ENCODE results near the gene SHISAL2A. TPM values are rescaled to one million over a fixed set of nuclear protein-coding genes. Genes with fewer than 3 reads are reported as not detected.

Gene SHISAL2A
- total RNA-seq, 1 donor from 2014 or later: not detected

GRCh38 chr1:52600533-52601179 lies 32.3 kb upstream of the SHISAL2A start:
- no peak overlapping the region for H3K27ac Mint-ChIP-seq (ENCODE audit: unreplicated experiment)
- H3K36me3 Mint-ChIP-seq (ENCODE audit: low read depth, unreplicated experiment): no peaks in the 10 kb centered on the region
- Histone ChIP-seq H3K27ac (ENCODE audit: low read depth, low read length) (no peak overlapping the region), H2AFZ (ENCODE audit: low read depth, low read length) (no peak overlapping the region), H3K27me3 (ENCODE audit: insufficient read depth, low read length) (no peaks in the 10 kb centered on the region), H3K9ac (ENCODE audit: low read length) (no peak overlapping the region), H3K79me2 (ENCODE audit: insufficient read depth, low read length) (peaks cover 3% of the 10 kb centered on the region), H3K4me1 (ENCODE audit: insufficient read depth, low read length) (peaks cover 12% of the 10 kb centered on the region), H3K9me3 (ENCODE audit: insufficient read depth, low read depth, low read length) (no peaks in the 10 kb centered on the region), H3K36me3 (ENCODE audit: insufficient read depth, low read length) (no peaks in the 10 kb centered on the region), H4K20me1 (ENCODE audit: insufficient read depth, low read length) (no peaks in the 10 kb centered on the region), H3K4me3 (ENCODE audit: insufficient read depth, low read depth, low read length) (no peak overlapping the region), H3K4me2 (ENCODE audit: low read length) (no peak overlapping the region)
- FAIRE-seq (no peak), DNase-seq (ENCODE audit: low read depth) (no peak)
- no peak for TF ChIP-seq EZH2 (IDR thresholded peaks at IDR 0.05; ENCODE audit: insufficient read depth, low read length)
- TF ChIP-seq, protein P1, sequence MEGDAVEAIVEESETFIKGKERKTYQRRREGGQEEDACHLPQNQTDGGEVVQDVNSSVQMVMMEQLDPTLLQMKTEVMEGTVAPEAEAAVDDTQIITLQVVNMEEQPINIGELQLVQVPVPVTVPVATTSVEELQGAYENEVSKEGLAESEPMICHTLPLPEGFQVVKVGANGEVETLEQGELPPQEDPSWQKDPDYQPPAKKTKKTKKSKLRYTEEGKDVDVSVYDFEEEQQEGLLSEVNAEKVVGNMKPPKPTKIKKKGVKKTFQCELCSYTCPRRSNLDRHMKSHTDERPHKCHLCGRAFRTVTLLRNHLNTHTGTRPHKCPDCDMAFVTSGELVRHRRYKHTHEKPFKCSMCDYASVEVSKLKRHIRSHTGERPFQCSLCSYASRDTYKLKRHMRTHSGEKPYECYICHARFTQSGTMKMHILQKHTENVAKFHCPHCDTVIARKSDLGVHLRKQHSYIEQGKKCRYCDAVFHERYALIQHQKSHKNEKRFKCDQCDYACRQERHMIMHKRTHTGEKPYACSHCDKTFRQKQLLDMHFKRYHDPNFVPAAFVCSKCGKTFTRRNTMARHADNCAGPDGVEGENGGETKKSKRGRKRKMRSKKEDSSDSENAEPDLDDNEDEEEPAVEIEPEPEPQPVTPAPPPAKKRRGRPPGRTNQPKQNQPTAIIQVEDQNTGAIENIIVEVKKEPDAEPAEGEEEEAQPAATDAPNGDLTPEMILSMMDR (IDR thresholded peaks at IDR 0.05; ENCODE audit: insufficient read depth, low read depth, low read length): no peak
- peaks cover 32% of the 10 kb centered on the region for H3K27me3 Mint-ChIP-seq (ENCODE audit: low read depth, unreplicated experiment)
- H3K4me1 Mint-ChIP-seq (ENCODE audit: low read depth, unreplicated experiment): peaks cover 4% of the 10 kb centered on the region
- H3K4me3 Mint-ChIP-seq (ENCODE audit: unreplicated experiment): peak overlapping the region; percentile 21
- peaks cover 2% of the 10 kb centered on the region for H3K9me3 Mint-ChIP-seq (ENCODE audit: unreplicated experiment)

- FAIRE-seq: no peak
- Histone ChIP-seq H4K20me1 (ENCODE audit: insufficient read depth, low read length) (no peaks in the 10 kb centered on the region), H3K27me3 (ENCODE audit: insufficient read depth, low read length) (no peaks in the 10 kb centered on the region), H3K9ac (ENCODE audit: low read length) (peak overlapping the region; percentile 86), H3K9me3 (ENCODE audit: insufficient read depth, low read depth, low read length) (no peaks in the 10 kb centered on the region), H3K27ac (ENCODE audit: low read depth, low read length) (no peak overlapping the region), H3K36me3 (ENCODE audit: insufficient read depth, low read length) (no peaks in the 10 kb centered on the region), H2AFZ (ENCODE audit: low read depth, low read length) (peak overlapping the region; percentile 99), H3K4me2 (ENCODE audit: low read length) (peak overlapping the region; percentile 89), H3K79me2 (ENCODE audit: insufficient read depth, low read length) (peaks cover 3% of the 10 kb centered on the region), H3K4me3 (ENCODE audit: insufficient read depth, low read depth, low read length) (peak overlapping the region; percentile 65), H3K4me1 (ENCODE audit: insufficient read depth, low read length) (peaks cover 12% of the 10 kb centered on the region)
- no peak for DNase-seq (ENCODE audit: low read depth)
- H3K4me3 Mint-ChIP-seq (ENCODE audit: unreplicated experiment): peak overlapping the region; percentile 73
- TF ChIP-seq EZH2 (IDR thresholded peaks at IDR 0.05; ENCODE audit: insufficient read depth, low read length): no peak
- TF ChIP-seq, protein P1 (IDR thresholded peaks at IDR 0.05; ENCODE audit: insufficient read depth, low read depth, low read length): no peak
- H3K27ac Mint-ChIP-seq (ENCODE audit: unreplicated experiment): no peak overlapping the region
- H3K36me3 Mint-ChIP-seq (ENCODE audit: low read depth, unreplicated experiment): peaks cover 2% of the 10 kb centered on the region
- peaks cover 35% of the 10 kb centered on the region for H3K27me3 Mint-ChIP-seq (ENCODE audit: low read depth, unreplicated experiment)
- peaks cover 4% of the 10 kb centered on the region for H3K4me1 Mint-ChIP-seq (ENCODE audit: low read depth, unreplicated experiment)
- peaks cover 4% of the 10 kb centered on the region for H3K9me3 Mint-ChIP-seq (ENCODE audit: unreplicated experiment)
Measured at GRCh38 chr1:52601519-52601918, 31.4 kb upstream of the SHISAL2A start.

Data from astrocyte (in vitro differentiated cells and primary cell).